Endothelial cell of umbilical vein (primary cell): Measurements from ENCODE around the gene SPINK13. TPM values are rescaled to one million over a fixed set of nuclear protein-coding genes. Genes with fewer than 3 reads are reported as not detected.
A peak's percentile ranks its signal among the peaks of the same experiment; 100 is the strongest.
"Not testable (repeated sequence)": the region's sequence is repeated elsewhere in the genome, so short reads cannot be mapped to it uniquely, and the experiment has no call there.

Experiments used
- BruUV-seq: library from RNA; stranded (reverse); fragments of 400-500 nt; replicated peaks from 2 replicates; lab custom pipeline; 2021; lab: Mats Ljungman, UMichigan
- CTCF ChIA-PET: fragments of 300-600, 350-600 bp; sonication (Branson Sonifier 250); formaldehyde crosslinking; loops from one replicate; lab custom pipeline; 2021; ENCODE audit warnings: antibody characterized with exemption, inconsistent platforms; lab: Charles Lee
- POLR2A ChIA-PET: fragments of 300-600, 350-600 bp; sonication (Branson Sonifier 250); formaldehyde crosslinking; loops from one replicate; lab custom pipeline; 2021; ENCODE audit warnings: antibody characterized with exemption, inconsistent platforms; lab: Charles Lee
- DNase-seq: peaks from one replicate; pipeline ENCODE4 v3.0.0-alpha.2; 2011; ENCODE audit warnings: low read depth, low spot score
- FAIRE-seq: peaks from 2 replicates; lab custom pipeline; 2011; peaks lifted over from hg19 to GRCh38; lab: Jason Lieb, UNC
- H2AFZ ChIP-seq: 2 replicates; pipeline ENCODE4 v1.6.0; 2012; ENCODE audit warnings: low read depth, low read length, control low read depth, inconsistent platforms
- H3K27ac ChIP-seq: 2 replicates; pipeline ENCODE4 v1.5.1; 2011; ENCODE audit warnings: low read depth, mild to moderate bottlenecking, control low read depth, low read length, moderate library complexity; ENCODE audit not compliant: insufficient read depth
- H3K27me3 ChIP-seq, 2 experiments: 2 replicates each; pipeline versions ENCODE4 v1.6.0 to v1.6.1; 2011; ENCODE audit warnings: low read length in 2 of 2, mixed read lengths in 1 of 2; ENCODE audit not compliant: control insufficient read depth in 2 of 2, insufficient read depth in 2 of 2
- H3K36me3 ChIP-seq, 2 experiments: 2 replicates in 1 of 2; 3 replicates in 1 of 2; pipeline ENCODE4 v1.5.1; 2011; ENCODE audit warnings: low read length in 2 of 2, mild to moderate bottlenecking in 1 of 2, moderate library complexity in 1 of 2; ENCODE audit not compliant: control insufficient read depth in 2 of 2, insufficient read depth in 2 of 2; ENCODE audit errors: extremely low read depth in 1 of 2
- H3K4me1 ChIP-seq: 3 replicates; pipeline ENCODE4 v1.5.1; 2011; ENCODE audit warnings: mild to moderate bottlenecking, low read length; ENCODE audit not compliant: control insufficient read depth, insufficient read depth; ENCODE audit errors: extremely low read depth
- H3K4me2 ChIP-seq: 2 replicates; pipeline ENCODE4 v1.6.1; 2011; ENCODE audit warnings: low read length, control low read depth, mixed read lengths; ENCODE audit not compliant: insufficient read depth
- H3K4me3 ChIP-seq, 3 experiments: fragments of 200-600 bp in 1 of 3; sonication (generic), shearing (Covaris generic) in 1 of 3; replicated peaks in 1 of 3; 2 replicates each; pipeline ENCODE4 v1.5.1; 2011 to 2016; ENCODE audit warnings: control low read depth in 3 of 3, low read length in 3 of 3, mild to moderate bottlenecking in 2 of 3, inconsistent platforms in 1 of 3, low read depth in 1 of 3, moderate library complexity in 1 of 3; ENCODE audit not compliant: insufficient read depth in 1 of 3
- H3K79me2 ChIP-seq: 2 replicates; pipeline ENCODE4 v1.6.0; 2012; ENCODE audit warnings: low read length, inconsistent platforms; ENCODE audit not compliant: control insufficient read depth, insufficient read depth
- H3K9ac ChIP-seq: replicated peaks from 2 replicates; pipeline ENCODE3; 2011; ENCODE audit warnings: low read length, control low read depth; ENCODE audit not compliant: insufficient read depth; ENCODE audit errors: extremely low read depth
- H3K9me1 ChIP-seq: replicated peaks from 3 replicates; pipeline ENCODE4 v1.6.0; 2011; ENCODE audit warnings: mild to moderate bottlenecking, low read length; ENCODE audit not compliant: control insufficient read depth, insufficient read depth; ENCODE audit errors: extremely low read depth
- H3K9me3 ChIP-seq: replicated peaks from 2 replicates; pipeline ENCODE4 v1.5.1; 2012; ENCODE audit warnings: low read length, inconsistent platforms; ENCODE audit not compliant: control insufficient read depth, insufficient read depth
- H4K20me1 ChIP-seq: replicated peaks from 2 replicates; pipeline ENCODE3; 2011; ENCODE audit warnings: mild to moderate bottlenecking, low read length; ENCODE audit not compliant: control insufficient read depth, insufficient read depth; ENCODE audit errors: extremely low read depth
- EZH2 ChIP-seq: IDR thresholded peaks from 2 replicates; pipeline ENCODE4 v1.6.1; 2012; ENCODE audit warnings: borderline replicate concordance, low read depth, mild to moderate bottlenecking, moderate library complexity, low read length, inconsistent platforms; ENCODE audit not compliant: severe bottlenecking
- FOS ChIP-seq: IDR thresholded peaks from 2 replicates; pipeline ENCODE4 v1.6.1; 2011; ENCODE audit warnings: mild to moderate bottlenecking, low read length, moderate library complexity, borderline replicate concordance; ENCODE audit not compliant: insufficient read depth
- GATA2 ChIP-seq: IDR thresholded peaks from 2 replicates; pipeline ENCODE4 v1.7.0; 2011; ENCODE audit warnings: low read depth, mild to moderate bottlenecking, moderate library complexity, mixed read lengths, low read length; ENCODE audit not compliant: insufficient read length, insufficient read depth
- JUN ChIP-seq: IDR thresholded peaks from 2 replicates; pipeline ENCODE4 v1.6.1; 2011; ENCODE audit warnings: borderline replicate concordance, low read depth; ENCODE audit not compliant: insufficient read length, insufficient read depth
- MYC ChIP-seq: IDR thresholded peaks from one replicate; pipeline ENCODE4 v1.6.1; 2011; ENCODE audit warnings: mild to moderate bottlenecking, low read depth, low read length
- POLR2A ChIP-seq: IDR thresholded peaks from 2 replicates; pipeline ENCODE4 v1.6.1; 2012; ENCODE audit warnings: low read depth, mild to moderate bottlenecking, control low read depth, low read length
- dilution Hi-C: fragments of 300-500 bp; cut with MboI; formaldehyde crosslinking; loops from one replicate; pipeline ENCODE4 v1.15.0; 2019; ENCODE audit warnings: low sequenced_read_pairs; ENCODE audit not compliant: extremely low pct_ligation_motif_present
- intact Hi-C: fragments of 100-400 bp; cut with micrococcal nuclease; formaldehyde crosslinking; loops from one replicate; pipeline ENCODE4 v1.10.0; 2022
- polyA plus RNA-seq, 4 experiments: library from polyadenylated mRNA; depleted of rRNA in 3 of 4; stranded (reverse) in 3 of 4; unstranded in 1 of 4; fragments of >200 nt; gene quantifications; 2 replicates each; pipeline versions ENCODE4 v1.2.1 to v1.2.3, GENCODE V29; 2011 to 2012; ENCODE audit warnings: missing spikeins in 1 of 4
- total RNA-seq: library from RNA; stranded (reverse); gene quantifications from 2 replicates; pipeline ENCODE4 v1.2.3, GENCODE V29; 2021
- TF ChIP-seq, protein P1 (sequence below), 2 donors: IDR thresholded peaks; 1 replicate in 1 of 2; 2 replicates in 1 of 2; pipeline ENCODE4 v1.5.1; 2011; ENCODE audit warnings: low read length in 2 of 2, mild to moderate bottlenecking in 2 of 2, moderate library complexity in 2 of 2, control low read depth in 1 of 2, inconsistent platforms in 1 of 2, low read depth in 1 of 2; ENCODE audit not compliant: insufficient read depth in 1 of 2; ENCODE audit errors: extremely low read depth in 1 of 2

Gene SPINK13
- total and polyA plus RNA-seq, 2 donors (not counting 3 experiments of a cell fraction or from before 2014, with no cell fraction given) = not detected

DNA sequence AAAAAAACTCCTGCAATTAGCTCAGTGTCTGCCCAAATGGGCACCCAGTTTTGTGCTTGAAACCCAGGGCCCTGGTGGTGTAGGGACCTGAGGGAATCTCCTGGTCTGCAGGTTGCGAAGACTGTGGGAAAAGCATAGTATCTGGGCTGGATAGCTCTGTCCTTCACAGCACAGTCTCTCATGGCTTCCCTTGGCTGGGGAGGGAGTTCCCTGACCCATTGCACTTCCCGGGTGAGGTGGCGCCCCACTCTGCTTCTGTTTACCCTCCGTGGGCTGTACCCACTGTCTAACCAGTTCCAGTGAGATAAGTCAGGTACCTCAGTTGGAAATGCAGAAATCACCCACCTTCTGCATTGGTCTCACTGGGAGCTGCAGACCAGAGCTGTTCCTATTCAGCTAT lies 12.7 kb downstream of the SPINK13 start:
- FAIRE-seq, H3K79me2 ChIP-seq, H3K9me1 ChIP-seq, H3K27ac ChIP-seq, H3K4me1 ChIP-seq, intact Hi-C loops, BruUV-seq, H3K27me3 ChIP-seq, H3K36me3 ChIP-seq, DNase-seq, H3K4me3 ChIP-seq, H4K20me1 ChIP-seq, H2AFZ ChIP-seq, H3K9me3 ChIP-seq, H3K9ac ChIP-seq, POLR2A ChIA-PET, dilution Hi-C loops, H3K4me2 ChIP-seq: not testable (repeated sequence)
- CTCF ChIA-PET = interaction anchor here (1.1 kb wide), 1 partner anchor 10 kb away, joined by 5 read pairs; no protein-coding TSS in a partner anchor

DNA sequence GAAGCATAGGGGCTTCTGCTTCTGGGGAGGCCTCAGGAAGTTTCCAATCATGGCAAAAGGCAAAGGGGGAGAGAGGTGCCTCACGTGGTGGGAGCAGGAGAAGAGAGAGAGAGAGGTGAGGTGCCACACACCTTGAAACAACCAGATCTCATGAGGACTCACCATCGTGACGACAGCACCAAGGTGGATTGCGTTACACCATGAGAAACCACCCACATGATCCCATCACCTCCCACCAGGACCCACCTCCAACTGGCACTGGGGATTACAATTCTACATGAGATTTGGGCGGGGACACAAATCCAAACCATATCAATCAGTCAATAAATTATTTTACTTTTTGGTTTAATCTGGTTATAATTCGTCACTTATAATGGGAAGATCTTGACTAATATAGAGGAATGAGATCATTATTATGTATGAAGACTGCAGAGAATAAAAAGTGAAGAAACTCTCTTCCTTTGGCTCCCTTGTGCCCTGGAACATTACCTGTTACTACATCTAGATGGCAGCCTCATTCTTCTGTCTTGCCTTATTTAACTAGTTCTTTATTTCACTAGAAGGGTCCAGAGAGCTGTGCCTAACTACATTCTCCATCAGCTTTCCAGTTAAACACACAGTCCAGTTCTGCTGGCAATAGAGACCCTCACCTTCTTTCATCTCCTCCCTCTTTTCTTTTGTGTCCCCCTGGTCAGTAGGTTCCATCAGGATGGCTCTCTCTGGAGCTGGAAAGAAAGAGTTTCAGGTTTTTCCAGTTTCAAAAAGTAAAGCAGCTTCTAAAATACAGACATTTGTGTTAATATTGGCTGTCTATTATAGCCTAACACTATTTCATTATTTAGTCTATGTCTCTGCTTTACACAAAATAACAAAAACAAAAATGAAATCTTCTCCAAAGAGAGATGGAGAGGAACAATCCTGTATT lies 21.9 kb downstream of the SPINK13 start:
- DNase-seq (peak; percentile 36), FAIRE-seq (no peak)
- Histone ChIP-seq H3K27ac (no peak overlapping the region), H2AFZ (no peak overlapping the region), H3K4me2 (no peak overlapping the region), H3K9me1 (peaks cover 3% of the 10 kb centered on the region), H3K9ac (no peak overlapping the region), H3K27me3 (no peaks in the 10 kb centered on the region), H3K4me3 (no peak overlapping the region), H3K36me3 (no peaks in the 10 kb centered on the region), H4K20me1 (no peaks in the 10 kb centered on the region), H3K79me2 (no peaks in the 10 kb centered on the region), H3K4me1 (no peaks in the 10 kb centered on the region), H3K9me3 (no peaks in the 10 kb centered on the region)
- BruUV-seq = no TSS peak
- ChIA-PET CTCF (interaction anchor here (0.6 to 3.1 kb wide), 36 partner anchors 9 to 441 kb away, joined by 3 to 66 read pairs (median 4); partner anchors contain the start of gene SPINK9), POLR2A (no interaction called here)
- dilution Hi-C loops = no loop called here
- intact Hi-C loops = loop anchor here (1.0 to 10.0 kb wide), 6 partner anchors 84 to 441 kb away; no protein-coding TSS in a partner anchor
- TF ChIP-seq FOS = no peak
- no peak for TF ChIP-seq JUN
- TF ChIP-seq EZH2 = no peak
- TF ChIP-seq GATA2 = no peak
- TF ChIP-seq MYC = no peak
- no peak for TF ChIP-seq POLR2A
- TF ChIP-seq, protein P1, sequence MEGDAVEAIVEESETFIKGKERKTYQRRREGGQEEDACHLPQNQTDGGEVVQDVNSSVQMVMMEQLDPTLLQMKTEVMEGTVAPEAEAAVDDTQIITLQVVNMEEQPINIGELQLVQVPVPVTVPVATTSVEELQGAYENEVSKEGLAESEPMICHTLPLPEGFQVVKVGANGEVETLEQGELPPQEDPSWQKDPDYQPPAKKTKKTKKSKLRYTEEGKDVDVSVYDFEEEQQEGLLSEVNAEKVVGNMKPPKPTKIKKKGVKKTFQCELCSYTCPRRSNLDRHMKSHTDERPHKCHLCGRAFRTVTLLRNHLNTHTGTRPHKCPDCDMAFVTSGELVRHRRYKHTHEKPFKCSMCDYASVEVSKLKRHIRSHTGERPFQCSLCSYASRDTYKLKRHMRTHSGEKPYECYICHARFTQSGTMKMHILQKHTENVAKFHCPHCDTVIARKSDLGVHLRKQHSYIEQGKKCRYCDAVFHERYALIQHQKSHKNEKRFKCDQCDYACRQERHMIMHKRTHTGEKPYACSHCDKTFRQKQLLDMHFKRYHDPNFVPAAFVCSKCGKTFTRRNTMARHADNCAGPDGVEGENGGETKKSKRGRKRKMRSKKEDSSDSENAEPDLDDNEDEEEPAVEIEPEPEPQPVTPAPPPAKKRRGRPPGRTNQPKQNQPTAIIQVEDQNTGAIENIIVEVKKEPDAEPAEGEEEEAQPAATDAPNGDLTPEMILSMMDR (IDR thresholded peaks at IDR 0.05; ENCODE audit: extremely low read depth in 1 of 2, insufficient read depth in 1 of 2, low read depth in 1 of 2, low read length in 2 of 2) = peak; percentile 24 to 42
